HG02798 (cell line): ENCODE measurements around the gene DENND2D.
A peak's percentile ranks its signal among the peaks of the same experiment; 100 is the strongest.
"Not testable (repeated sequence)": the region's sequence is repeated elsewhere in the genome, so short reads cannot be mapped to it uniquely, and the experiment has no call there.

ENCODE experiments used
- ATAC-seq: cut with Tn5 transposase; IDR thresholded peaks from one replicate; pipeline ENCODE4 v1.9.1; 2021; ENCODE audit warnings: mild to moderate bottlenecking; ENCODE audit not compliant: unreplicated experiment, poor library complexity

Gene DENND2D

DNA sequence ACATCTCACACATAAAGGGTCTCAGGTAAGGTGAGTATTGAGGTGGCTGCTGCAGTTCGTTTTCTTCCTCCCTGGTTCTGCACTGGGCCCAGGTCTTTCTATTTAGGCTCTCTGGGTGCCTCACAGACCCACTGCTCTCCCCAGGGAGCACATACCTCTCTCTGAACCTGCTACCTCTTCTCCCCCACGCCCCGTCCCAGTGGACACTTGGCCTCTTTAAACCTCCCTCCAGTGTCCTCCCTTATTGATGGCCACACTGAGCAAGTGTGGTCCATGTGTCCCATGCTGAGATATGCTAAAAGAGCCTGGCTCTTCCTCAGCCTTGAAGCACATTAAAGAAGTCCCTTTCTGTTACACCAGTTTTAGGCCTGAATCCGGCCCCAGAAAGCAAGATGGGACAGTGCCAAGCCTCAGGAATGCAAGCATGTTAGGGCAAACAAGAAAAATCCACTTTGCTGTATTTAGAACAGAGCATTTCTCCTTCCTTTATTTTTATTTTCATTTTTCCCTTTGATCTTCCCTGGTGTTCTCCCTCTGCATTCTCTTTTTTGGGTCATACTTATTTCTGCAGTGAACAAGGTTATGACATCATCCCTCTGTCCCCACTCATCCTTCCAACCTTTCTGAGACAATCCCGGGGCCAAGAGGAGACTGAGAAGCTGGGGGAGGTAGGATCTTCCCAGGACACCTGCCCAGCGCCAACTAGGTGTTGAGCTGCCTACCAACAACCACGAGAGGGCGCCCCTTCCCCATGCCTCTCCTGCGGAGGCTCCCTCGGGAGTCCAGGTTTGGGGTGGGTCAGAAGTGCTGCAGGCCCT lies 22.1 kb upstream of the DENND2D start:
- peak; percentile 31 for ATAC-seq

DNA sequence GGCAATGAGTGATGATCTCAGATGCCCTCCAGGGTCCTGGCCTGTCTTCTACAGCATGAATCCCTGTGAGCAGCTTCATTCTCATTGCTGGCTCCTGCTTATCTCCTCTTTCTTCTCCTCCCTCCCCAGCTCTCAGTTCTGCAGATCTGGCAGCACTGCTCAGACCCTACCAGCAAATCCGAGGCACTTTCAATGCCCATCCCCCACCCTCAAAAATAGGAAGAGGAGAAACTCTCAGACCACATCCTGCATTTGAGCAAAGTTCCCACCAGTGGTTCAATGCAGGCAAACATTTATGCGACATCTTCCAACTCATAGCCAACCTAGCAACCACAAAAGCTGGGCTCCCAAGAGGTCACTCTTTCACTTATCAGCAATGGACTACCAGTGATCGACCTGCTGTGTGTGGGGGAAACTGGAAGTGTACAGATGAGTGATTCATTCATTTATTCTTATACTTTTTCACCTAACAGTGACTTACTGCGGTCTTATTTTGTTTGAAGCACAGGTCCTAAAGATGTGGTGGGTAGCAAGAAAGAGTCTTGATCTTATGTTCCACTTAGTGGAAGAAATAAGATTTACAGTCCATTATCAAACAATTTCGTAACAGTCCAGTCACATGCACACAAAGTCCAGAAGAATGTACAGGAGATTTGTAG lies 21.3 kb upstream of the DENND2D start:
- peak; percentile 63 for ATAC-seq

DNA sequence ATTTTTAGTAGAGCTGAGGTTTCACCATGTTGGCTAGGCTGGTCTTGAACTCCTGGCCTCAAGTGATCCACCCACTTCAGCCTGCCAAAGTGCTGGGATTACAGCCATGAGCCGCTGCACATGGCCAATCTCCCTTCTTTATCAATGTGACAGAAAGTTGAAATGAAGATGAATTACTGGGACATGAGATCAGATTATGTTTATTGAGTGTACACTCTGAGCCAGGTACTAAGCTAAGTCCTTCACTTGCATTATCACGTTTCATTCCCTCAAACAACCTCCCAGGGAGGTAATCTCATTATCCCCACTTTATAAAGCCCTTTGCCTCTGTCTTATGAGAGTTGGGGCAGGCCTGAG lies 20.8 kb upstream of the DENND2D start:
- no peak for ATAC-seq

DNA sequence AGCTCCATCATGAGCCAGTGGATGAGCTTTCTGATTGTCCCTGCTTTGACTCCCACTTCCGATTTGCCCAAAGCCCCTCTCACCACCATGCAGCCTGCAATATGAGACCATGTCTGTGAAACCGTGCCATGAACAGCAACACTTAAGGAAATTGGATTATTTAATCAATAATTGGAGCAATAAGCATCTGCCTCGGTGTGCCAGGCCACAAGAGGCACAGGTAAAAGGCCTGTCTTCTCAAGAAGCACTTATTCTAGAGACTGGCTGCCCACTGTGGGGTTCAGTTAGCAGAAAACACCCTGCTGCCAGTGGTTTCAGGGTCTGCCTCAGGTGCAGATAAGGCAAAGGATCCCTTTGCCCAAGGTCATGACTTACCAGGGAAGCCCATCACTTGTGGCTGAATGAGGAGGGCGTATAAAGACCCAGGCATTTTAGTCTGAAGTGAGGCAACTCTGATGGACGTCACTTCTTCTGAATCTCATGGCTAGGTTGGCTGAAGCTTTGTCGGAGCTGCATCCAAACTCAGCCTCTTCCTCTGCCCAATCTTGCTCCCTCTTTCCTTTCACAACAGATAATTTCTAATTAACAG lies 19.9 kb upstream of the DENND2D start:
- ATAC-seq, result no peak

DNA sequence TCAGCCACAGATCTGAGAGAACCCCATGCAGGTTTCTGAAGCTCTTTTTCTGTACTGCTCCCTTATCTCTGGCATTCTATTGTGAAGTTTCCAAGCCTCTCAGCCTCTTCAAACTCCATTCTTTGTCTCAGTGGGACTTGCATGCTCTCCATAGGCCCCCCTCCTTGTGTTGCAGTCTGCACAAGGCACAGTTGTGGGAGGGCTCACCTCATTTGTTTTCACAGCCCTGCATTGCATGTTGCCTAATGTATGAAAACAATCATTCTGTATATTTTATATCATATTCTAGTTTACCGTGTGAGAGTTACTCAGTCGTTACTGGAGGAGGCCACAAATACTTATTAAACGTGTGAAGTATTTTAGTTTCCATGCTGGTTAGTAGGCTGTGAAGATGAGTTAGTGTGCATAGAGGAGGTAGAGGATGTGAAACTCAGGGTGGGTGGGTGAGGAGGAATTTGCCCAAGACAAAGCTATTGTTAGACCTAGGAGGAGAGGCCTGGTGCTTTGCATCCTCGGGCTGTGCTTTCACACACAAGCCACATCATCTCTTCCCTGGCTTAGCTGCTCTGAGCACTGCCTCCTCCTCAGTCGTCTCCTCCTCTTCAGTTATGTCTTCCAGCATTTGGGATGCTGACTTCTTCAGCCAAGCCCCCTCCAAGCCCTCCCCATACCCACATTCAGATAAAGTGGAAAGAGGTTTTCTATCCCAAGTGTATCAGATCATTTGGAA lies 19.3 kb upstream of the DENND2D start:
- ATAC-seq, result peak; percentile 40

DNA sequence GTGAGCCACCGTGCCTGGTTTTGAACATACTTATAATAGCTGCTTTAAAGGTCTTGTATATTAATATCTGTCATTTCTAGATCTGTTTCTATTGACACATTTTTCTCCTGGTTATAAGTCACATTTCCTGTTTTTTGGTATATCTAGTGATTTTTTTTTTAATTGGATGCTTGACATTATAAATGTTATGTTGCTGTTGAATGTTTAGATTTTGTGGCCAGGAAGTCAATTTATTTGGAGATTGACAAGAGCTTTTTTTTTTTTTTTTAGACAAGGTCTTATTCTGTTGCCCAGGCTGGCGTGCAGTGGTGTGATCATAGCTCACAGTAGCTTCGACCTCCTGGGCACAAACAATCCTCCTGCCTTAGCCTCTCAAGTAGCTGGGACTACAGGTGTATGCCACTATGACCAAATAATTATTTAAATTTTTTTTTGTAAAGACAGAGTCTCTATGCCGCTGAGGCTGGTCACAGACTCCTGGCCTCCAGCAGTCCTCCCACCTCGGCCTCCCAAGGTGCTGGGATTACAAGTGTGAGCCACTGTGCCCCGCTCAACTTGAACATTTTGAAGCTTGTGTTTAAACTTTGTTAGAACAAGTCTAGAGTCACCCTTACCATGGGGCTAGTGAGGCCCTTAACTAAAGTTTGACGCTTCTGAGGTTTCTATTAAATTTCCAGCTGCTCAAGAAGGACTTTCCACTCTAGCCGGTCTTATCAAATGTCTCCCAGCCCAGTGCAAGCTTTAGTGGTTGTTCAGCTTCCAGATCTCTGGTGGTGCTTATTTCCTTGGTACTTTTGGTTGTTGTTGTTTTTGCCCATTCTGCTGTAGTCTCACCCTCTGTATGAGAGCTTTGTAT lies 18.5 kb upstream of the DENND2D start:
- no peak for ATAC-seq

DNA sequence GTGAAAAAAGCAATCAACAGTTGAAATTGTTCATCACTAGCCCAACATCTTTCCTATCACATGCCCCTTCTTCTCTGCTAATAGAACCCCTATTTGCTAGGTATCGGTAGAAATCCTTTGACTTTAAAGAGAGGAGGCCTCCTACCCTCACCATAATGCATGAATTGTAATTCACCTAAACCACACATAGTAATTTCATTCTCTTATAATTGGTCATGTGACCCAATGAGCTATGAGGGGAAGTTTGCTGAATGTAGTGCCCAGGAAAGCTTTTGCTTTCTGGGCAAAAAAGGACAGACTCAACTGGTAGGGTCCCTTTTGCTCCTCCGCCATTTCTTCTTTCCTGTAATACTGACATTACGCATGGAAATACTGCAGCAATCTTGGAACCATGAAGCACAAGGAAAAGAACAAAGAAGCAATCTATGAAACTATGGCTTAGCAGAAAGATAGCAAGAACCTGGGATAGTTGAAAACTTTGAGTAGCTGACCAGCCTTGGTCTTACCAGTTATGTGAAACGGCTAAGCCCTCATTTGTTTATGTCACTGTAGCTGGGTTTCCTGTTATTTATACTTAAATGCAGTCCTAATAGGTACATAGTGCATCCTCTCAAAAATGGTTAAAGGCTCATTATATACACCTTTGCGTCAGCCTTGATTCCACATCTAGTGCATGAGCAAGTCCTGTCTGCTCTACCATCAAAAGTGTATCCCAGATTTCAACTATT lies 16.9 kb upstream of the DENND2D start:
- no peak for ATAC-seq

DNA sequence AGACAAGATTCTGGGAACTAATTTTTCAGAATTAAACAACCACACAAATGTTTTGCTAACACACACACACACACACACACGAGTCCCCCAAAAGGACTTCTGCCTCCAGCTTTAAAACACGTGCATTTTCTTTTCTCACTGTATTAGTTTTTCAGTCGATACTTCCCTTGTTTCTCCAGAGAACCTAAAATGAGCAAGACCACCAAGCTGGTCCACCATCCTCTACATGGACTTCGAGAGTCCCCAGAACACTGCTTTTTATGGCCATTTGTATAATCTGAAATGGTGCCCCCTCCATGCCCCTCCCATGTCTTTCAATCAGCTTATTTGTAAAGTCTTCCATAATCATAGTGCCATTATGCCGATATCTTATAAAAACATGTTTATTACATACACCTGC lies 16.3 kb upstream of the DENND2D start:
- no peak for ATAC-seq

DNA sequence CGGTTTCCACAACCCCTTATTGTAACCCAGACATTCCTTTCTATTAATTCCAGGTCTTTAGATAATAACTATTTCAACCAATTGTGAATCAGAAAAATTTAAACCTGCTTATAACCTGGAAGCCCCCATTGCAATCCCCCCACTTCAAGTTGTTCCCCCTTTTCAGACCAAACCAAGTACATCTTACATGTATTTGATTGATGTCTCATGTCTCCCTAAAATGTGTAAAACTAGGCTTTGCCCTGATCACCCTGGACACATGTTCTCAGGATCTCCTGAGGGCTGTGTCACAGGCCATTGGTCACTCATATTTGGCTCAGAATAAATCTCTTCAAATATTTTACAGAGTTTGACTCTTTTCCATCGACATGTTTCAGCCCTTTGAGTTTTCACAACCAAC lies 14.8 kb upstream of the DENND2D start:
- not testable (repeated sequence) for ATAC-seq

DNA sequence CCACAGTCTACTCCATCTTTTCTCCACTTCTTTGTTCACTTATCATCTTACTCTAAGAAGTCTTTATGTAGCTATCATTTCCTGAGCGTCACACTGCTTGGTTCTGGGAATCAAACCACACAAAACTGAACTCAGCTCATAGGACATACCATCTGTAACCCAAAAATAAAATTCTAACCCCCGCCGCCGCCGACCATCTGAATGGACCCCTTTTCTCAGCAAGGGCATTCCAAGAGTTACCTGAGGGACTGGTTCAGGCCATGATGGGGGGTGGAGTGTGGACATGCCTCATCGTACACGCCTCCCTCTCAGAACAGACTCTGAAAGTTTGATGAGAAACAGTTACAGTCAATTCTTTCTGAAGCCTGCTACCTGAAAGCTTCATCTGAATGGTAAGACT lies 14.4 kb upstream of the DENND2D start:
- ATAC-seq, result no peak

DNA sequence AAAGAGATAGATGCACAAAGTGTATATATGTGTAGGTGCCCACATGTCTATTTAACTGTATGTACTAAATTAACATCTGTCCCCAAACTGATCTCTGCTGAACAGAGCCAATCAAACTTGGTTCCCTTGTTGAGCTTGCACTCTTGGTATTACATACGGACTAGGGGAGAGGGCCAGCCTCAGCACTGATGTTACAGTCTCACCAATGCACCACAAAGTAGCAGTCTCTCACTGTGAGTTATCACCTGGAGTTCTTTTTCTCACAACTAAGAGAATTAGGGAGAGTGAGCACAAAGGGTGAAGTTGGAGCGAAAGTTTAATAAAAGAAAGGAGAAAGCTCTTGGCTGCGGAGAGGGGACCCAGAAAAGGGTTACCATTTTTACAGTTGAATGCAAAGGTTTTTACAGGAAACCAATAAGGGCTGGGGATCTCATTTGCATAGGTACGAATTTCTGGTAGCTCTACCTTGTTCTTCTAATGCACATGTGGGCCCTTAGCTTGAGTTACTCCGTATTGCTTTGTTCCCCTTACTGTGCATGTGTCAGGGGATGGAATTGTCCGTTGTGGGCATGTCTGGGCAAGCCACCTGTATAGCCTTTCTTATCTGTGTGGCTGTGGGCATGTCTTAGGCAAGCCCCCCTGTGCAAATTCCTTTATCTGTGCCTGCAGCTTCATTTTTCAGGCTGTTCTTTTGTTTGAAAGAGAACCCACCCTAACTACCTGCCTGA lies 13.8 kb upstream of the DENND2D start:
- ATAC-seq, result peak; percentile 20

DNA sequence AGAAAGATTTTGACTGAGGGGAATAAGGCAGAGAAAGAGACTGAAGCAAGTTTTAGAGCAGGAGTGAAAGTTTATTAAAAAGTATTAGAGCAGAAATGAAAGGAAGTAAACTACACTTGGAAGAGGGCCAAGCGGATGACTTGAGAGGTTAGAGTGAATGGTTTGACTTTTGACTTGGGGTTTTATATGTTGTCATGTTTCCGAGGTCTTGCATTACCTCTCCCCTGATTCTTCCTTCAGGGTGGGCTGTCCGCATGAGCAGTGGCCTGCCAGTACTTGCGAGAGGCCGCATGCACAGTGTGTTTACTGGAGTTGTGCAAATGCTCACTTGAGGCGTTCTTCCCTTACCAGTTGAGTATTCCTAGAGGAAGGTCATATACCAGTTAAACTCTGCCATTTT lies 13.0 kb upstream of the DENND2D start:
- no peak for ATAC-seq

DNA sequence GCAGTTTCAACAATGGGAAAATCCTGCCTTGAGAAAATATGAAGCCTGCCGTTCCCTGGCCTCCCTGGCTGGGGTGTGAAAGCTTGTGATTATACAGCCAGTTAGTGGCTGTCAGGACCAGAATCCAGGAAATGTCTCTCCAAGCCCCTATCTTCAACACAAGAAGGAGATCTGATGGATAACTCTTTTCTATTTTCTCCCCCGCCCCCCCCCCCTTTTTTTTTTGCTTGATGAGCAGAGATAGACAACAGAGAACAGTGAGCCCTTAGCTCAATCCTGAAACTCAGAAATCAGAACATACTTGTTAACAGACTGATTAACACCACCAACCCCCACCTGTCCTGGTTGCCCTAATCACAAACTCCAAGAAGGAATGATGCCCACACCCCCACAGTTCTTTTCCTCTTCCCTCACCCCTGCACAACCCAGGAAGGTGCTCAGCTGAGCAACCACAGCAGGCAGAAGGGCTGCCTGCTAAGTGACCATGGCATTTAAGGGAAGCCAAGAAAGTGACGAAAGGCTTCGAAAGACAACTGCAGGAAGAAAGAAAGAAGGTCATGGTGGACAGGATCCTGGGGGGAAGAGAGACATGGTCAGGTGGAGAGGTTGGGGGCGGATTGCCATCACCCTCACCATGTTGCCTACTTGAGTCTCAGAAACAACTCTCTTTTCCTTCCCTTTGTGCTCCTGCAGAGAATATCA lies 12.3 kb upstream of the DENND2D start:
- no peak for ATAC-seq

DNA sequence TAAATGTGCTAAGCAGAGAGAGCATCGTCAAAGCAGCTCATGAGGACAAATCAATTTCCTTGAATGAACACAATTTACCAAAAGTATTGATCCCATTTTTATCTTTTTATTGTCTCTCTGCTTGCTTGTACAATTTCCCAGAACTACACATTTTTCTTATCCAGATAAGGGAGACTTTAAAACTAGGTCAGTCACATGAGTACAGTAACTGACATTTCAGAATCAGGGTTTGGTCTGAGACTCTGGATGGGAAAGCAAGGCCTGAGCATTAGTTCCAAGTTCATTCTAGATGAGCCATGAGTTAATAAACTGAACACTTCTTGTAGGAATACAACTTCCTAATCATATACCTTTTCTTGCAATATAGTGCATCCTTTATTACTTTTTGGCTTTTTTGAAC lies 11.5 kb upstream of the DENND2D start:
- no peak for ATAC-seq

DNA sequence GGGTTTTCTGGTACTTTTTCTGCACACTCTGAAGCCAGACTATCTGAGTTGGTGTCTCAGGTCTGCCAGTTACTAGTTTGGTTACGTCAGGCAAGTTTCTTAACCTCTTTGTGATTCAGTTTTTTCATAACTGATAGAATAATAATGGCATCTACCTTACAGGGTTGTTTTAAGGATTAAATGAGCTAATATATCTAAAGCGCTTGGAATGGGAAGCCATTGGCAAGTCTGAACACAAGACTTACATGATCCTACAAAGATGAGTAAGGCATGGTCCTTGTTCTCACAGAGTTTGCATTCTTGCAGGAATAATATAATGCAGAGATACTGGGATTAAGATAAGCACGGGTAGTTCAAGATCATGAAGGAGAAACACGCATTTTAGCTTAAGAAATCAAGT lies 9.2 kb upstream of the DENND2D start:
- ATAC-seq, result no peak

DNA sequence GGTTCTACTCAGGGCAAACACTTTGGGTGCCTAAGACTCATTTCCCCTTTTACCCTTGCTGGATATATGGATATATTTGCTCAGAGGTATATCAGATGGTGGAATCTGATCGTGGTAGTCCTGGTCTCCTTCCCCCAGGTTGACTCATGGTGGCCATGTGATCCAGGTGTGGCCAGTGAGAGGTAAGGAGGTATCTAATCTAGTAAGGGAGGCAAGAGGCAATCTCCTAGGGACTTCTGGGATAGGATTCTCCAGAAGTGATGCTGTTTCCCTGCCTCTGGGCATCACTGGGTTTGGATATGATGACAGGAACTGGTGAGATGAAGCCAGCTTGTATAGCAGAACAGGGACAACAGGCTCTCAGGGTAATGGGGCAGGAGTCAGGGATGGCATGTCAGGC lies 8.5 kb upstream of the DENND2D start:
- no peak for ATAC-seq

DNA sequence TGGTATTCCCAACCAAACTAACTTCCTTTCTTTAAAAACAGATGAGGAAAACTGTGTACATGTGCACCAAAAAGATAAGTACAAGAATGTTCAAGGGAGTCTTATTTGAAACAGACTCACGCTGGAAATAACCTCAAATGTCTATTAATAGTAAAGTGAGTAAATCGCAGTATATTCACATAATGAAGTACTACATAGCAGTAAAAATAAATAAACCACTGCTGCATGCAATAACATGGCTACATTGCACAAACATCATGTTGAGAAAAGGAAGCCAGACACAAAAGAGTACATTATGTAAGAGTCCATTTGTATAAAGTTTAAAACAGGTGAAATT lies 5.2 kb upstream of the DENND2D start:
- no peak for ATAC-seq

DNA sequence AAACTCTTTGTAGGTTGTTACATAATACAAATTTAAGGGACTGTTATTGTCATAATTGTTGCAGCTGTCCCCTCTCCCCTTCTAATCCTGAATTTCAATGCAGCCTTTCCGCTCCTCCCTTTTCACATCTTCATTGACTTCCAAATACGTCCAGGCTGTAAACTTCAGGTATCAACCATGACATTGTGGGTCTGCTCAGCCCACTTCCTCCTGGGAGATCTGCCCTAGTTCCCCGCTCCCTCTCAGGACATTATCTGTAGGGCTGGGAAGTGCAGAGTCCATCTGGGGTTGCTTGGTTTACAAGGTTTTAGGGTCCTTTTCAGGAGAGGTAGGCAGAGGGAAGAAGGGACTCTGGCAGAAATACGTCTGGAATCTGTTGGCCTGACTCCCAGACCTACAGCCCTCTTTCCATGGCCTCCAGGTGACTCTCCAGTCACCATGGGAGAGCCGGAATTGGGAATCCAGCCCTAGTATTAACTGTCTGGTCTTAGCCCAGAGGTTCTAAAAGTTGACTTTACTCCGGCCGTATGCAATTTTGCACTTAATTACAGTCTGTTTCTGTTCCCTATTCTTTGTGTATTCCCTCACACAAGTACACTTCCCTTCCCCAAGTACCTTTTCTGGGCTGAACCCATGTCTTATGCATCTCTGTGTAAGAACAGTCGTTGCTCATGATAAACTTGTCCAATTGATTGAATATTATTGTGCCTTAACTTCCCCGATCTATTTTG lies 4.7 kb upstream of the DENND2D start:
- no peak for ATAC-seq
